SU-DHL-6 (cell line): ENCODE results near the gene MROH7.

Source experiments
- H2AFZ ChIP-seq: fragments of 200-600 bp; sonication (generic); 2 replicates; pipeline ENCODE4 v1.6.1; 2014; ENCODE audit warnings: low read depth, mild to moderate bottlenecking, moderate library complexity, mixed read lengths, antibody characterized with exemption, low read length; ENCODE audit not compliant: severe bottlenecking
- H3F3A ChIP-seq: fragments of 200-600 bp; shearing (Covaris generic); 2 replicates; pipeline ENCODE4 v1.6.0; 2016; ENCODE audit warnings: antibody characterized with exemption, mild to moderate bottlenecking; ENCODE audit not compliant: insufficient read depth
- H3K27ac ChIP-seq: fragments of 200-600 bp; sonication (generic); 2 replicates; pipeline ENCODE4 v1.5.1; 2016; ENCODE audit warnings: low read depth, mild to moderate bottlenecking, low read length, moderate library complexity, mixed read lengths
- H3K27me3 ChIP-seq: fragments of 200-600 bp; sonication (generic), shearing (Covaris generic); 2 replicates; pipeline ENCODE4 v1.6.0; 2014; ENCODE audit warnings: mild to moderate bottlenecking, low read length
- H3K36me3 ChIP-seq: fragments of 200-600 bp; sonication (generic); 2 replicates; pipeline ENCODE4 v1.6.1; 2014; ENCODE audit warnings: mild to moderate bottlenecking, low read length, mixed read lengths
- H3K4me2 ChIP-seq: fragments of 300-600, 200-600 bp; shearing (Covaris generic), sonication (generic); 2 replicates; pipeline ENCODE4 v1.6.0; 2014; ENCODE audit warnings: low read length, low read depth, mild to moderate bottlenecking; ENCODE audit not compliant: poor library complexity, severe bottlenecking
- H3K4me3 ChIP-seq: fragments of 200-600 bp; sonication (generic); 2 replicates; pipeline ENCODE4 v1.5.1; 2014; ENCODE audit warnings: antibody characterized with exemption, low read length, mild to moderate bottlenecking, mixed read lengths; ENCODE audit not compliant: insufficient read depth, poor library complexity, severe bottlenecking
- H3K79me2 ChIP-seq: fragments of 200-600 bp; sonication (generic); 2 replicates; pipeline ENCODE4 v1.6.1; 2014; ENCODE audit warnings: mild to moderate bottlenecking, low read length, moderate library complexity; ENCODE audit not compliant: insufficient read depth
- H3K9ac ChIP-seq: fragments of 200-600 bp; sonication (generic); 2 replicates; pipeline ENCODE4 v1.7.0; 2014; ENCODE audit warnings: mild to moderate bottlenecking, low read length
- H3K9me2 ChIP-seq: fragments of 200-600 bp; sonication (generic); replicated peaks from 2 replicates; pipeline ENCODE4 v1.6.1; 2014; ENCODE audit warnings: low read length; ENCODE audit not compliant: insufficient read depth
- H3K9me3 ChIP-seq: fragments of 200-600 bp; sonication (generic); 2 replicates; pipeline ENCODE4 v1.6.1; 2014; ENCODE audit warnings: low read length, mixed read lengths; ENCODE audit not compliant: insufficient read depth
- H4K20me1 ChIP-seq: fragments of 200-600 bp; sonication (generic); 2 replicates; pipeline ENCODE4 v1.6.1; 2014; ENCODE audit warnings: low read depth, mild to moderate bottlenecking, antibody characterized with exemption, low read length, moderate library complexity, mixed read lengths
- CTCF ChIP-seq: fragments of 200-600 bp; sonication (generic); IDR thresholded peaks from one replicate; pipeline ENCODE4 v1.5.1; 2017; ENCODE audit warnings: antibody characterized with exemption, mild to moderate bottlenecking, low read length, moderate library complexity; ENCODE audit not compliant: insufficient read depth, poor library complexity, severe bottlenecking
- EZH2phosphoT487 ChIP-seq: fragments of 200-600 bp; sonication (generic), shearing (Covaris generic); conservative IDR thresholded peaks from 2 replicates; pipeline ENCODE4 v1.6.1; 2018; ENCODE audit warnings: mild to moderate bottlenecking, antibody characterized with exemption, low read length, moderate library complexity, mixed read lengths

The MROH7 gene

GRCh38 chr1:54703471-54703870 lies 61.9 kb downstream of the MROH7 start:
- Histone ChIP-seq H3K79me2 (no peaks in the 10 kb centered on the region), H3F3A (no peaks in the 10 kb centered on the region), H3K4me3 (no peak overlapping the region), H3K9me3 (no peaks in the 10 kb centered on the region), H3K27me3 (no peaks in the 10 kb centered on the region), H4K20me1 (no peaks in the 10 kb centered on the region), H3K27ac (no peak overlapping the region), H3K9ac (no peak overlapping the region), H3K4me2 (no peak overlapping the region), H3K36me3 (no peaks in the 10 kb centered on the region), H3K9me2 (no peaks in the 10 kb centered on the region), H2AFZ (no peak overlapping the region)
- TF ChIP-seq EZH2phosphoT487: no peak
- no peak for TF ChIP-seq CTCF

DNA sequence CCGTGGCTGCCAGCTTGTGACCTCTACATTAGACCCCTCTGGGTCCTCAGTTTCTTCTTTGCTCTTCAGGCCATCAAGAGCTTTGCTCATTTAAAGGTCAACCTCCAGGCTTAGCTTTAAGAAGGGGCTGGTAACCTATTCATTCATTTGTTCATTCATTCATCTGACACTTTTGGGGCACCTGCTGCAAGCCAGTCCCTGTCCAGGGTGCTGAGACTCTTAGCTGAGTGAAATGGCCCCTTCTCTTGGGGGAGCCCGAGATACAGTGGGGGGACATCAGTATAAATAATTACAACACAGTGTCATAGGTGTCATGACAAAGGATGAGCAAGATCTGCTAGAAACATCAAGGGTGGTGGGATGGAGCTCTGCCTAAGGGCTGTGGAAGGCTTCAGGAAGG lies 63.6 kb downstream of the MROH7 start:
- H2AFZ ChIP-seq: no peak overlapping the region
- H3F3A ChIP-seq: no peaks in the 10 kb centered on the region
- H3K27ac ChIP-seq: no peak overlapping the region
- H3K27me3 ChIP-seq: no peaks in the 10 kb centered on the region
- H3K4me2 ChIP-seq: no peak overlapping the region
- TF ChIP-seq EZH2phosphoT487 (no peak), CTCF (no peak)
- no peaks in the 10 kb centered on the region for H3K9me2 ChIP-seq
- H3K9ac ChIP-seq: no peak overlapping the region
- no peaks in the 10 kb centered on the region for H3K9me3 ChIP-seq
- no peaks in the 10 kb centered on the region for H3K79me2 ChIP-seq
- H4K20me1 ChIP-seq: no peaks in the 10 kb centered on the region
- H3K36me3 ChIP-seq: no peaks in the 10 kb centered on the region
- no peak overlapping the region for H3K4me3 ChIP-seq

GRCh38 chr1:54706419-54706818 lies 64.8 kb downstream of the MROH7 start:
- no peak overlapping the region for H3K27ac ChIP-seq
- H3K4me2 ChIP-seq: no peak overlapping the region
- no peak overlapping the region for H3K9ac ChIP-seq
- H3K27me3 ChIP-seq: no peaks in the 10 kb centered on the region
- no peaks in the 10 kb centered on the region for H3K79me2 ChIP-seq
- no peaks in the 10 kb centered on the region for H3F3A ChIP-seq
- H3K9me3 ChIP-seq: no peaks in the 10 kb centered on the region
- H2AFZ ChIP-seq: no peak overlapping the region
- no peak for TF ChIP-seq EZH2phosphoT487
- no peak for TF ChIP-seq CTCF
- no peaks in the 10 kb centered on the region for H3K36me3 ChIP-seq
- H3K9me2 ChIP-seq: no peaks in the 10 kb centered on the region
- H3K4me3 ChIP-seq: no peak overlapping the region
- no peaks in the 10 kb centered on the region for H4K20me1 ChIP-seq

- Histone ChIP-seq H3K9me2 (no peaks in the 10 kb centered on the region), H3F3A (no peaks in the 10 kb centered on the region), H3K9me3 (no peaks in the 10 kb centered on the region), H3K27me3 (no peaks in the 10 kb centered on the region), H3K4me2 (no peak overlapping the region), H2AFZ (no peak overlapping the region), H3K79me2 (no peaks in the 10 kb centered on the region), H3K9ac (no peak overlapping the region), H3K27ac (no peak overlapping the region), H4K20me1 (no peaks in the 10 kb centered on the region), H3K4me3 (no peak overlapping the region), H3K36me3 (no peaks in the 10 kb centered on the region)
- TF ChIP-seq CTCF (no peak), EZH2phosphoT487 (no peak)
These were observed 66.8 kb downstream of the MROH7 start for GRCh38 chr1:54708385-54708784.
